SKM-1 (cell line): Measurements from ENCODE around the gene PCNT.
A peak's percentile ranks its signal among the peaks of the same experiment; 100 is the strongest.
"Not testable (repeated sequence)": the region's sequence is repeated elsewhere in the genome, so short reads cannot be mapped to it uniquely, and the experiment has no call there.

Source experiments
- DNase-seq: peaks from one replicate; lab custom pipeline; 2025; ENCODE audit not compliant: unreplicated experiment; lab: John Stamatoyannopoulos, UW

Gene PCNT

GRCh38 chr21:46441331-46441730 is 117.4 kb downstream of the PCNT start:
- DNase-seq = no peak

GRCh38 chr21:46441961-46442498 is 118.1 kb downstream of the PCNT start:
- no peak for DNase-seq

GRCh38 chr21:46442938-46443337 is 119.0 kb downstream of the PCNT start:
- DNase-seq = no peak

- DNase-seq = no peak
Measured at GRCh38 chr21:46443910-46444309, 120.0 kb downstream of the PCNT start.

DNA sequence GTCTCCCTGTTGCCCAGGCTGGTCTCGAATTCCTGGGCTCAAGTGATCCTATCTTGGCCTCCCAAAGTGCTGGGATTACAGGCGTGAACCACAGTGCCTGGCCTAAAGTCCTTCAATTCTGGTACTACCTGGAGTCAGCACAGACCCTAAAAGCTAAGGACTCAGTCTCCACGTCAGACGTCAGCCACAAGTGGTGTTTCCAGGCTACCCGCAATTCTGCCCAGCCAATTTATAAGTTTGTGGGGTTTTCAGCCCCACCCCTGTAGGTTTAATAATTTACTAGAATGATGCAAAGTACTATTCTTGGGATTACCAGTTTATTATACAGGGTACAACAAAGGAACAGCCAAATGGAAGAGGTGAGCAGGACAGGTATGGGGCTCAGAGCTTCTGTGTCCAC is 124.2 kb downstream of the PCNT start:
- DNase-seq = no peak

GRCh38 chr21:46448855-46449254 is 124.9 kb downstream of the PCNT start:
- not testable (repeated sequence) for DNase-seq

- no peak for DNase-seq
Measured at GRCh38 chr21:46452710-46453109, 128.8 kb downstream of the PCNT start.

DNA sequence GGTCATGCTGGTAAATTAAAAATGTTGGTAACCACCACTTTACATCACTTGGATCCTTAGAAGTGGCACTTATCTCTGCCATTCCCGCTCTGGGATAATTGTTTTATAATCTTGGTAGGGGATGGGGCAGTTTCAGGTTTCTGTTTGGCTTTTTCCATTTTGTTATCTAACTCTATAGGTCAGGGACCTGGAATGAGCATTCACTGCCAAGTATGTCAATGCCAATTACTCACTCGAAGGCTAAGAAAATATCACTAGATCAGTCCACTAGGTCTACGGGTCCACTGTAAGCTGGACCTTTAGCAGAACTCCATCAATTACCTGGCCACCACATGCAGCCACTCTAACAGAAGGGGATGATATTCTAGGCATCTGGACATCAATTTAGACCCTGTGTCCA is 130.2 kb downstream of the PCNT start:
- DNase-seq = no peak

GRCh38 chr21:46454634-46455390 is 130.9 kb downstream of the PCNT start:
- DNase-seq = no peak

- DNase-seq = no peak
Measured at GRCh38 chr21:46455575-46456385, 131.8 kb downstream of the PCNT start.

DNA sequence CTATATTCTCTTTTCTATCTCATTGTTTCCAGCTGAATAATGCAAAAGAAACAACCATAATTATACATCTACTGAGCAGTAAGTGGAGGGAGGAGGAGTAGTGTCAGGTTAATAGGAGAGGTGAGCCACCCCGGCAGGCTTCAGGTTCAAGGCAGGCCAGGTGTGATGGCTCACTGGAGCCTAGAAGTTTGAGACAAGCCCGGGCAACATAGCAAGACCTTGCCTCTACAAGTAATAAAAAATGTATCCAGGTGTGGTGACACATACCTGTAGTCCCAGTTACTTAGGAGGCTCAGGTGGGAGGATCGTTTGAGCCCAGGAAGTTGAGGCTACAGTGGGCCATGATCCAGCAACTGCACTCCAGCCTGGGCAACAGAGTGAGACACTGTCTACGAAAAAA is 132.8 kb downstream of the PCNT start:
- DNase-seq = no peak

DNA sequence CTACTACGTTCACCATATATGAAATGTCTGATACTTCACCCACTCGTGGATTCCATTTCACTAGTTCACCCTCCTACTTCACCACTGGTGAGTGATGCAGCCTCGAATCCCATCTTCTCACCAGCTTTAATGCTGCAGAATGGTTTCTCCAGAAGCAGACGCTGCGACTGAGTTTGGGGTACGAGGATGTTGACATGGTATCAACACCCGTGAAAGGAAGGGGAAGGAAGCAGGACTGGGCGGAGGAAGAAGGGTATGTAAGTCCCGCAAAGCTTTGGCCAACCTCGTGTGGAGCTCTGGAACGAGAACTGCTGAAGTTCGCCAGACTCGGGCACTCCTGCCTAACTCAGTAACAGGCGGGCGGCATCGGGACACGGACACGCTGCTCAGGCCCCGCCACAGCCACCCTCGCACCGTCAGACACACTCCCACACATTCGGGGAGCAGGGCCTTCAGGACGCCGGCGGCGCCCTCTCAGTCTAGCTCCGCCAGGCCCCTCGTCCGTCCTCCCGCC is 133.9 kb downstream of the PCNT start:
- peak; percentile 36 for DNase-seq

- peak; percentile 95 for DNase-seq
Measured at GRCh38 chr21:46458315-46459023, 134.5 kb downstream of the PCNT start, which contains the start of gene DIP2A. DIP2A (plus strand) TSS chr21:46458891; CDS start chr21:46459132, 241 bp downstream.

GRCh38 chr21:46459024-46459355 is 135.0 kb downstream of the PCNT start:
- DNase-seq = no peak

DNA sequence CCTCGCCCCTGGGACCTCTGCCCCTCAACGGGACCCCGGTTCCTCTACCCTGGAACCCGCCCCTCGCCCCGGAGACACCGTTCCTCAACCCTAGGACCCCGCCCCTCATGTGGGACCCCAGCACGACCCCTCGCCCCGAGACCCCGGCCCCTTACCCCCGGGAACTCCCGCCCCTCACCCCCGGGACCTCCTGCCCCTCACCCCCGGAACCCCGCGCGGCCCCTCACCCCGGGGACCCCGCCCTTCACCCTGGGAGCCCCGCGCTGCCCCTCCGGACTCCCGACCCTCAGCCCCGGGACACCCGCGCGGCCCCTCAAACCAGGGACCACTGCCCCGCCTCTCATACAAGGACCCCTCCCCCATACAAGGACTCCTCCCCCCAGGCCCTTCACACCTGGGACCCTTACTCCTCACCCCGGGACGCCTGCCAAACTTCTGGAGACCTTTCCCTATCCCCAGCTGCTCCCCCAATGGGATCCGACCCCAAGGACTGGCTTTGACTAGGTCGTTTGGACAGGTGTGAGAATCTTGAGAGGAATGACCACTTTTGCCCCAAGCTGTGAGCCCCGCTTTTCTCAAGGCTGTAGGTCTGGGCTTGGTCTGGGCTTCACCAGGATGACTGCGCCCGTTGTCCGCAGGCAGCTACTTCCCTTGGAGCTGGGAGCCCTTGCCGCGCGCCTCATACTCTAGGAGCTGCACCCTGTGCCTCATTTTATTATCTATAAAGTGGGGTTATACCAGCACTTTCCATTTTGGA is 135.6 kb downstream of the PCNT start:
- no peak for DNase-seq

- no peak for DNase-seq
Measured at GRCh38 chr21:46461909-46462308, 138.0 kb downstream of the PCNT start.

DNA sequence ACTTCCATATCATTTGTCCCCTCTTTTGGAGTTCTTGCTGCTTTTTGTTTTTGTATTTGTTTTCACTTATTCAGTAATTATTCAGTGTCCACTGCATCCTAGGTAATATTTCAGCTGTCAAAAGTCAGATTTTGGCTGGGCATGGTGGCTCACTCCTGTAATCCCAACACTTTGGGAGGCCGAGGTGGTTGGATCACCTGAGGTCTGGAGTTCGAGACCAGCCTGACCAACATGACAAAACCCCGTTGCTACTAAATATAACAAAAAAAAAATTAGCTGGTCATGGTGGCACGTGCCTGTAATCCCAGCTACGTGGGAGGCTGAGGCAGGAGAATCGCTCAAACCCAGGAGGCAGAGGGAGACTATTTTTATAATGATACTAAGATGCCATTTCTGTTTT is 141.2 kb downstream of the PCNT start:
- not testable (repeated sequence) for DNase-seq

- DNase-seq = no peak
Measured at GRCh38 chr21:46465651-46466050, 141.7 kb downstream of the PCNT start.

- no peak for DNase-seq
Measured at GRCh38 chr21:46468108-46468774, 144.3 kb downstream of the PCNT start.

- DNase-seq = no peak
Measured at GRCh38 chr21:46469275-46469674, 145.3 kb downstream of the PCNT start.
